GM19372 (cell line): Measurements from ENCODE around the gene PRKG1.
A peak's percentile ranks its signal among the peaks of the same experiment; 100 is the strongest.

Source experiments
- ATAC-seq: cut with Tn5 transposase; IDR thresholded peaks from one replicate; pipeline ENCODE4 v1.9.1; 2021; ENCODE audit warnings: mild to moderate bottlenecking, low read depth, moderate library complexity; ENCODE audit not compliant: unreplicated experiment

PRKG1 gene

DNA sequence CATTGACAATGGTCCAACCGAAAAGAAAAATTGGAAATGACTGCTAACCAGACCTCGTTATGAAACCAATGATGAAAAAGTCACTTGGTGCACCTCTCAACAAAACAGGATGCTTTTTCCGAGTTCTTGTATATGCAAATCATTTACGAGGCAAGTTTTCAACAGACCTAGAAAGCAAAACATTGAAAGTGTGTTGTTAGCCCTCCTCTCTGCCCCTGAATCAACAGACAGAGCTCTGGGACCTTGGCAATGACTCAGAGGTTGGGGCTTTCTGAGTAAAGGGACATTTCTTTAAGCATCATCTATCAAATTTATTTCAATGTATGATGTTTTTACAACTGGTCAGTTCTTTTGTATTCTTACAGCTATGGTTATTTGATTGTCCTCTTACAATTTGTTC is 1223.5 kb downstream of the PRKG1 start:
- no peak for ATAC-seq

- no peak for ATAC-seq
These were observed 1226.5 kb downstream of the PRKG1 start for GRCh38 chr10:52300599-52301277.

- peak; percentile 78 for ATAC-seq
These were observed 1234.2 kb downstream of the PRKG1 start for GRCh38 chr10:52308251-52309031.

DNA sequence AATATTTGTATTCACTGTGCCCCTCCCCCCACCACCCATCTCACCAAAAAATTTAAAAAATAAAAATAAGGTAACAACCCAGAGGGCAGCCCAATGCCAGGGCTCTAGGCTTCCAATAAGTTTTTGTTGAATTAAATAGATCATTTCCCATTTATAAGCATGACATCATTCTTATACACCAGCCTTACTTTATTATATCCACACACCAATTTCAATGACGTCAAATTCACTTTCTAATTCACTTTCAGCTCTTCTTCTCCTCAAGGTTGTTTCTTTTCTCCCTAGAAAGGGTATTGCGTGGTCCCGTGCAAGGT is 1238.6 kb downstream of the PRKG1 start:
- ATAC-seq = no peak

GRCh38 chr10:52313256-52313932 is 1239.1 kb downstream of the PRKG1 start:
- ATAC-seq = no peak

GRCh38 chr10:52313933-52314821 is 1239.9 kb downstream of the PRKG1 start, which contains the start of gene DKK1:
TSS of gene DKK1 (plus strand) at chr10:52314281. CDS start at chr10:52314435, 154 bp downstream.
- peak; percentile 64 for ATAC-seq

DNA sequence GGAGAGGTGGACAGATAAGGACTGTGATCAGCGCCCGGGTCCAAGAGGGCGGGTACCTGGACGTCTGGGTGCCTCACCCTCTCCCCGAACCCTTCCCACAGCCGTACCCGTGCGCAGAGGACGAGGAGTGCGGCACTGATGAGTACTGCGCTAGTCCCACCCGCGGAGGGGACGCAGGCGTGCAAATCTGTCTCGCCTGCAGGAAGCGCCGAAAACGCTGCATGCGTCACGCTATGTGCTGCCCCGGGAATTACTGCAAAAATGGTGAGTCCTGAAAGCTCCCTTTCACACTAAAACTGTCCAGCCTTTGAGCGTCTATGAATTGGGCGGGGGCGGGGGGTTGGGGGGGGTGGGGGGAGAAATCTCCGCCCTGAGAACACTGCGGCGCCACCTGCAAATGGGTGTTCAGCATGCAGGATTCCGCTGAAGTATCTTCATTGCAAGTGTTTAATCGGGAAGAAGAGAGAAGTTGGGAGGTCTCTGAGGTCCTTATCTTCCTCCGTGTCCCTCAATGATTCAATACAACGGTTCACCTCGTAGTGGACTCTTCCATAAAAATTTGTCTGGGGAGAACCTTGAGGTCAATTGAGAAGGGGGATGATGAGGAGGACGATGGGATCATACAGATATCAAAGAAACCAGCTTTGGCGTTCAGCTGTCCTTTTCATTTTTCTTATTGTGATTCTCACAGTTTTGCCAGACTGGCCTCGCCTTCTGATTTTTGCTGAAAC is 1240.7 kb downstream of the PRKG1 start:
- ATAC-seq = no peak

DNA sequence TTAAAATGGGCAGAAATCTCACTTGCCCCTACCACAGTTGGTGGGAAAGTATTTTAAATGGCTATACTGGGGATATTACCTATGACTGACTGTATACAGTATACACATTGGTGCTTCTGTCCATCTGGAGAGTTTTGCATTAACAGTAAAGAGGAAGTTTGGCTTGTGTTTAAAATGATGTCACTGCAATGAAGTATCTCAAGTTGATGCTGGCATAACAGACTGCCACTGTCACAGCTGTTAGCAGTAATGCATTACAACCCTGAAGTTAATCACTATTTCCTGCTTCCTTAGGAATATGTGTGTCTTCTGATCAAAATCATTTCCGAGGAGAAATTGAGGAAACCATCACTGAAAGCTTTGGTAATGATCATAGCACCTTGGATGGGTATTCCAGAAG is 1241.7 kb downstream of the PRKG1 start:
- no peak for ATAC-seq

GRCh38 chr10:52316500-52316899 is 1242.2 kb downstream of the PRKG1 start:
- no peak for ATAC-seq

- no peak for ATAC-seq
These were observed 1243.9 kb downstream of the PRKG1 start for GRCh38 chr10:52318136-52318701.

DNA sequence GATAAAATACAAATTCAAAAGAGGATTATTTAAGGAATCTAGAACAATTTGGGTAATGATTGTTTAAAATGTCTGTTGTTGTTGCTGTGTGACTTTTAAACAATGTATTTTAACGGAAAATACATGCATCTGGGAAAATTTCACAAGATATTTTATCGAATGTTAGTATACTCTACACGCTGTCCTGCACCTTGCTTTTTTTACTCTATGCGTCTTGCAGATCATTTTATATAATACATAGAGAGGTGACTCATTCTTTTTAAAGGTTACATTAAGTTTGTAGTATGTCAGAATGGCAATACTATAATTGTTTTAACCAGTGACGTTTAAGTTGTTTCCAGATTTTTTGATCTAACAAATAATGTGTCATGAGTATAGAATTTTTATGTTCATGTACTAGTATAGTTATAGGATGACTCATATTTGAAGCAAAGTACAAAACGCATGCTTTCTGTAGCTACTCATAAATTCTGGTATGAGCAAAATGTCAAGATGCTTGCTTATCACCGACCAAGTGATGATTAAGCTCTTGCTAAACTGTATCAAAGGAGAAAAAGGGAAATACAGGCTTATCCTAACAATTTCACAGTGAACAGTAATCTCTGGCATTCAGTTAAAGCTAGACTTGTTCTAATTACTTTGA is 1244.7 kb downstream of the PRKG1 start:
- no peak for ATAC-seq

- no peak for ATAC-seq
These were observed 1245.6 kb downstream of the PRKG1 start for GRCh38 chr10:52319926-52320325.

DNA sequence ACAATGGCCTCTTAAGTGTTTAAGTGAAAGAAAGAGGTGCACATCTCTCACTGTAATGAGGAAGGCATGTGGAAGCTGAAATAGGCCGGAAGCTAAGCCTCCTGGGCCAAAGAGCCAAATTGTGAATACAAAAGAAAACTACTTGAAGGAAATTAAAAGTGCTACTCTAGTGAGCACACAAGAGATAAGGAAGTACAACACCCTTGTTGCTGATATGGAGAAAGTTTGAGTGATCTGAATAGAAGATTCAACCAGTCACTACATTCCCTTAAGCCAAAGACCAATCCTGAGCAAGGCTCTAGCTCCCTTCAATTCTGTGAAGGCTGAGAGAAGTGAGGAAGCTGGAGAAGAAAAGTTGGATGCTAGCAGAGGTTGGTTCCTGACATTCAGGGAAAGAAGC is 1248.0 kb downstream of the PRKG1 start:
- ATAC-seq = no peak

DNA sequence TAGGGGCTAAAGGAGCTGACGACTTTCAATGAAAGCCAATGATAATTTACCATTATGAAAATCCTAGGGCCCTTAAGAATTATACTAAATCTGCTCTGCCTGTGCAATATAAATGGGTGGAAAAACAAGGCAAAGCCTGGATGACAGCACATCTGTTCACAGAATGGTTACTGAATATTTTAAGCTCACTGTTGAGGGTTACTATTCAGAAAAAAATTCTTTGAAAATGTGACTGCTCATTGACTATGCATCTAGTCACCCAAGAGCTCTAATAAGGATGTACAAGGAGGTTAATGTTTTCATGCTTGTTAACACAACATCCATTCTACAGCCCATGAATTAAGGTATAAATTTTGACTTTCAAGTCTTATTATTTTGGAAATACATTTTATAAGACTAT is 1248.6 kb downstream of the PRKG1 start:
- no peak for ATAC-seq

- no peak for ATAC-seq
These were observed 1252.1 kb downstream of the PRKG1 start for GRCh38 chr10:52326382-52326781.

DNA sequence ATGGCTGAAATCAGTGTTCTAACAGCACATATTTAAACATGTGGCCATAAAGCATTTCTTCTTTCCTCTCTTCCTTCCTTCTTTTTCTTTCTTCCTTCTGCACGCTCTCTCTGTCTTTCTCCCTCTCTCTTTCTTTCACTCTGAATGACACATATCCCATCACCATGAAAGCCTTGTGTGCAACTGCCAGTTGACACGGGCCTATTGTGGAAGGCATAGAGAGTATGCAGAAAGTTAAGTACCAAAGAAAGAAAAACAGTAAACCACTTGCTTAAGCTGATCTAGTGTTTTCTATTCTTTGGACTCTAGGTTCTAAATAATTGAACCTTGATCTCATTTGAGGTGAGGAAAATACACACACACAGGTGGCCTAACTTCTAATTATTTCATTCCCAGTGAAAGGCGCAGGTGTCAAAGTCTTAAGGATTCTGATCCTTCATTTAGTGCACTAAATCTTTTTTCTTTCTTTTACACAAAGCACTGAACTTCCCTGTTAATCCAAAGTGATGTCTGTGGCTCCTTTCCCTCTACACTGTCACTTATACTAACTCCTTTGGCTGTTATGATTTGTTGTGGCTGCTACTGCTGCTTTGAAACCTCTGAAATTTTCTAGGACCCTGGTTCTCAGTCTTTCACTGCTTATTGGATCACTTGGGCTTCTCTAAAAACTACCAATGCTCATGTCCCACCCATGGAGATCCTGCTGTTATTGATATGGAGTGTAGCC is 1257.5 kb downstream of the PRKG1 start:
- ATAC-seq = no peak

GRCh38 chr10:52332815-52333214 is 1258.5 kb downstream of the PRKG1 start:
- ATAC-seq = no peak

DNA sequence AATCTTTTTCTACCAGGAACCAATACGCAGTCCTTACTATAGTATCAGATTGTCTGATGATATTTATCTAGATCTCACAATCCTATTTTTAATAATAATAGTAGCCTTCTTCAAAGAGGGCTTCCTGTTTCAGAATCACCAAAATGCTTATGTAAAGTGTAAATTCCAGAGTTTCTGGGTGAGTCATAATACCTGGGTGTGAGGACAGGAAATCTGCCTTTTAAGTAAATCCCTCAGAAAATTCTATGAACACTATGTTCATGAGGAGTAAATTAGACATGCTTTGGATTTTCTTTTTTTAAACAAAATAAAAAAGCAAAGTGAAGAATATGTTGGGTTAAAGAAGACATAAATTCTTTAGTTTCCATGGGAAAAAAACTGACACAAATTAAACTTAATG is 1260.3 kb downstream of the PRKG1 start:
- ATAC-seq = no peak
